CD4-positive, alpha-beta memory T cell (primary cell): Measurements from ENCODE around the gene SPSB1. TPM values are rescaled to one million over a fixed set of nuclear protein-coding genes. Genes with fewer than 3 reads are reported as not detected.

Experiments used
- CTCF ChIA-PET: fragments of 350-600 bp; sonication (Branson Sonifier 250); formaldehyde crosslinking; loops from one replicate; lab custom pipeline; 2021; ENCODE audit warnings: inconsistent platforms; ENCODE audit not compliant: partially characterized antibody; lab: Charles Lee
- POLR2A ChIA-PET: fragments of 350-600 bp; sonication (Branson Sonifier 250); formaldehyde crosslinking; loops from one replicate; lab custom pipeline; 2021; ENCODE audit not compliant: partially characterized antibody; lab: Charles Lee
- DNase-seq, 5 donors: peaks; one replicate each; pipeline versions ENCODE4 v3.0.0 to v3.0.0-alpha.2; 2020 to 2022; ENCODE audit warnings: mixed read lengths in 1 of 5
- H3K27ac ChIP-seq: one replicate; pipeline ENCODE4 v1.7.0; 2013; ENCODE audit warnings: low read depth, low read length
- H3K27me3 ChIP-seq: 2 replicates; pipeline ENCODE4 v1.7.0; 2013; ENCODE audit warnings: mild to moderate bottlenecking, low read length, moderate library complexity; ENCODE audit not compliant: insufficient read depth
- H3K36me3 ChIP-seq: 2 replicates; pipeline ENCODE4 v1.7.0; 2013; ENCODE audit warnings: mild to moderate bottlenecking, low read length, moderate library complexity; ENCODE audit not compliant: insufficient read depth
- H3K4me1 ChIP-seq: 2 replicates; pipeline ENCODE4 v1.7.0; 2013; ENCODE audit warnings: mild to moderate bottlenecking, low read length, moderate library complexity; ENCODE audit not compliant: insufficient read depth
- H3K4me3 ChIP-seq, 2 donors: one replicate each; pipeline ENCODE4 v1.7.0; 2013; ENCODE audit warnings: low read length in 2 of 2, mild to moderate bottlenecking in 1 of 2
- H3K9me3 ChIP-seq, 2 donors: one replicate each; pipeline ENCODE4 v1.7.0; 2013; ENCODE audit warnings: low read length in 2 of 2, control low read depth in 1 of 2; ENCODE audit not compliant: control insufficient read depth in 1 of 2
- H3K27ac Mint-ChIP-seq, 7 donors: one replicate each; pipeline ENCODE4 v1.8.0; 2020 to 2021; ENCODE audit warnings: mixed read lengths in 7 of 7, mild to moderate bottlenecking in 6 of 7, inconsistent platforms in 3 of 7, moderate library complexity in 3 of 7
- H3K27me3 Mint-ChIP-seq, 2 donors: one replicate each; pipeline ENCODE4 v1.8.0; 2020 to 2021; ENCODE audit warnings: mixed read lengths in 2 of 2
- H3K36me3 Mint-ChIP-seq, 2 donors: one replicate each; pipeline ENCODE4 v1.8.0; 2020 to 2021; ENCODE audit warnings: mixed read lengths in 2 of 2, inconsistent platforms in 1 of 2, mild to moderate bottlenecking in 1 of 2
- H3K4me1 Mint-ChIP-seq, 4 donors: one replicate each; pipeline ENCODE4 v1.8.0; 2020 to 2021; ENCODE audit warnings: mixed read lengths in 4 of 4, mild to moderate bottlenecking in 1 of 4
- H3K4me3 Mint-ChIP-seq, 8 donors: one replicate each; pipeline ENCODE4 v1.8.0; 2020 to 2021; ENCODE audit warnings: mixed read lengths in 8 of 8, mild to moderate bottlenecking in 7 of 8, moderate library complexity in 6 of 8, inconsistent platforms in 3 of 8
- H3K9me3 Mint-ChIP-seq, 8 donors: one replicate each; pipeline ENCODE4 v1.8.0; 2020 to 2021; ENCODE audit warnings: mixed read lengths in 8 of 8, mild to moderate bottlenecking in 5 of 8, inconsistent platforms in 3 of 8, moderate library complexity in 1 of 8
- intact Hi-C: fragments of 100-400 bp; cut with micrococcal nuclease; formaldehyde crosslinking; loops from one replicate; pipeline ENCODE4 v1.15.1; 2023
- polyA plus RNA-seq, 2 donors: library from polyadenylated mRNA; unstranded; fragments of 300-500 nt; fragmentation: Illumina TruSeq; gene quantifications; one replicate each; pipeline ENCODE4 v1.2.3, GENCODE V29; 2021
- total RNA-seq, 2 experiments: library from RNA; stranded (reverse); gene quantifications; one replicate each; pipeline ENCODE4 v1.2.3, GENCODE V29; 2021

SPSB1 gene
- total and polyA plus RNA-seq, 4 experiments from 2014 or later, result 2.8 to 4.5 (median 3.7) TPM

DNA sequence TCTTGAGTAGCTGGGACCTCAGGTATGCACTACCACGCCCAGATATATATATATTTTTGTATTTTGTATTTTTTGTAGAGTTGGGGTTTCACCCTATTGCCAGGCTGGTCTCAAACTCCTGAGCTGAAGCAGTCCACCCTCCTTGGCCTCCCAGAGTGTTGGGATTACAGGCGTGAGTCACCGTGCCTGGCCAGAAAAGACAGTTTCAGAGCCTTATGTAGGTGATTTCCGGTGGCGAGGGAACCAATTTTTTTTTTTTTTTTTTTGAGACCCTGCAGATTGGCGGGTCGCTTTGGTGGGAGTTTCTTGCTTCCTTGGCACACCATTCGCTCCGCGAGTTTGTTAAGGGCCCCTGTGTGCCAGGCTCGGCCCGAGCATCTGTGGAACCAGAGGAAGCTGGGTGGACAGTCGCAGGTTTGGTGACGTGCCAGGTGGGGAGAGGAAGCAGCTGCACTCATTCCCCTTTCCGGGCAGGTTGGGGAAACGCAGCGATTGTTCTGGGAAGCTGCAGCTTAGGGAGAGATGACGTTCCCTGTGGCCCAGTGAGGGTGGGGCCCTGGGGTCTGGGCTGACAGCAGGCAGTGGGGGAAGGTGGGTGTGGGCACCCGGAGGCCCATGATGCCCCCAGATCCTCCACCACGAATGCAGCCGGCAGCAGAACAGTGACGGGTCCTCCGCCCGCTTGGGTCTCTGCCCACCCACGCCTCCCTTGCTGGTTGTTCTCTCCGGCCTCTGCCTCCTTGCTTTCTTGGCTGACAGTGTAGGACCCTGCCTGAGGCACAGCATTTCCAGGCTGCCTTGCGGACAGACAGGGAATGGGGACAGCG, 25.1 kb downstream of the SPSB1 start:
- H3K36me3 ChIP-seq, result no peaks in the 10 kb centered on the region
- POLR2A ChIA-PET, result interaction anchor here (0.7 kb wide), 1 partner anchor 108 kb away, joined by 3 read pairs; no protein-coding TSS in a partner anchor
- Mint-ChIP-seq H3K4me3 (no peak overlapping the region), H3K36me3 (no peaks in the 10 kb centered on the region), H3K27ac (peak overlapping the region in 1 of 7 donors; percentile 21), H3K9me3 (no peaks in the 10 kb centered on the region), H3K27me3 (no peaks in the 10 kb centered on the region), H3K4me1 (peaks cover 15 to 28% (median 18%) of the 10 kb centered on the region in 4 donors)
- H3K27me3 ChIP-seq, result no peaks in the 10 kb centered on the region
- intact Hi-C loops, result no loop called here
- DNase-seq, result no peak
- H3K9me3 ChIP-seq, result no peaks in the 10 kb centered on the region
- no peak overlapping the region for H3K4me3 ChIP-seq
- peaks cover 11% of the 10 kb centered on the region for H3K4me1 ChIP-seq
- H3K27ac ChIP-seq, result no peak overlapping the region
- CTCF ChIA-PET, result no interaction called here

- no peak overlapping the region for H3K4me3 Mint-ChIP-seq
- H3K27me3 ChIP-seq, result no peaks in the 10 kb centered on the region
- no peaks in the 10 kb centered on the region for H3K27me3 Mint-ChIP-seq
- H3K4me1 Mint-ChIP-seq, result peaks cover 15 to 27% (median 18%) of the 10 kb centered on the region in 4 donors
- intact Hi-C loops, result no loop called here
- no peak overlapping the region for H3K4me3 ChIP-seq
- no peak overlapping the region for H3K27ac ChIP-seq
- ChIA-PET POLR2A (no interaction called here), CTCF (no interaction called here)
- peaks cover 11% of the 10 kb centered on the region for H3K4me1 ChIP-seq
- H3K36me3 Mint-ChIP-seq, result no peaks in the 10 kb centered on the region
- H3K27ac Mint-ChIP-seq, result no peak overlapping the region
- no peaks in the 10 kb centered on the region for H3K36me3 ChIP-seq
- H3K9me3 Mint-ChIP-seq, result no peaks in the 10 kb centered on the region
- no peaks in the 10 kb centered on the region for H3K9me3 ChIP-seq
- DNase-seq, result no peak
Observed at GRCh38 chr1:9319208-9319788, 26.6 kb downstream of the SPSB1 start.

- Mint-ChIP-seq H3K4me1 (peaks cover 9 to 21% (median 13%) of the 10 kb centered on the region in 4 donors), H3K4me3 (no peak overlapping the region), H3K27ac (peak overlapping the region in 1 of 7 donors; percentile 30), H3K27me3 (no peaks in the 10 kb centered on the region), H3K36me3 (no peaks in the 10 kb centered on the region), H3K9me3 (no peaks in the 10 kb centered on the region)
- no peak overlapping the region for H3K4me3 ChIP-seq
- H3K4me1 ChIP-seq, result peaks cover 10% of the 10 kb centered on the region
- no peaks in the 10 kb centered on the region for H3K36me3 ChIP-seq
- H3K9me3 ChIP-seq, result no peaks in the 10 kb centered on the region
- H3K27ac ChIP-seq, result no peak overlapping the region
- intact Hi-C loops, result no loop called here
- ChIA-PET CTCF (no interaction called here), POLR2A (no interaction called here)
- no peaks in the 10 kb centered on the region for H3K27me3 ChIP-seq
- no peak for DNase-seq
Observed at GRCh38 chr1:9319789-9320519, 27.3 kb downstream of the SPSB1 start.

GRCh38 chr1:9320520-9321479, 28.1 kb downstream of the SPSB1 start:
- H3K9me3 ChIP-seq, result no peaks in the 10 kb centered on the region
- no peak overlapping the region for H3K27ac ChIP-seq
- POLR2A ChIA-PET, result no interaction called here
- Mint-ChIP-seq H3K4me3 (no peak overlapping the region), H3K36me3 (no peaks in the 10 kb centered on the region), H3K4me1 (peaks cover under 1 to 12% (median 5%) of the 10 kb centered on the region in 4 donors), H3K9me3 (no peaks in the 10 kb centered on the region), H3K27ac (no peak overlapping the region), H3K27me3 (no peaks in the 10 kb centered on the region)
- H3K27me3 ChIP-seq, result no peaks in the 10 kb centered on the region
- no peaks in the 10 kb centered on the region for H3K36me3 ChIP-seq
- DNase-seq, result no peak
- H3K4me1 ChIP-seq, result peaks cover 1% of the 10 kb centered on the region
- CTCF ChIA-PET, result interaction anchor here (0.6 kb wide), 1 partner anchor 172 kb away, joined by 3 read pairs; no protein-coding TSS in a partner anchor
- H3K4me3 ChIP-seq, result no peak overlapping the region
- intact Hi-C loops, result no loop called here

DNA sequence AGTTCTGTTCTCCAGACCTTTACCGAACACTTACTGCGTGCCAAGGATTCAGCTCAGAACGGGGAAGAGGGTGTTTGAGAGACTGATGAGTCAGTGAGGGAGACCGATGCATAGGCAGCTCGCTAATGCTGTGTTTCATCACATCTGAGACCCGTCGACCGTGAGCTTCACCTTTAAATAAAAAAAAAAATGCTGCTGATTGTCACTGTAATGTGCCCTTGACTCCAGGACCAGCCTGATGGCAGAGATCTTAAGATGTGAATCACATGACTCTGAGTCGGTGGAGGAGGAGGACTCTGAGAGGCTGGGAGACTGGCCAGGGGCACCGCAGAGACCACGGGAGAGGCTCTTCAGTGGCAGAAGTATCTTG, 28.8 kb downstream of the SPSB1 start:
- DNase-seq, result no peak
- H3K4me3 ChIP-seq, result no peak overlapping the region
- H3K4me1 ChIP-seq, result no peaks in the 10 kb centered on the region
- Mint-ChIP-seq H3K27ac (peak overlapping the region in 1 of 7 donors; percentile 14), H3K27me3 (no peaks in the 10 kb centered on the region), H3K9me3 (no peaks in the 10 kb centered on the region), H3K4me3 (no peak overlapping the region), H3K4me1 (peaks cover 0 to 11% (median 4%) of the 10 kb centered on the region in 4 donors), H3K36me3 (no peaks in the 10 kb centered on the region)
- H3K27me3 ChIP-seq, result no peaks in the 10 kb centered on the region
- H3K36me3 ChIP-seq, result no peaks in the 10 kb centered on the region
- intact Hi-C loops, result no loop called here
- no peak overlapping the region for H3K27ac ChIP-seq
- CTCF ChIA-PET, result interaction anchor here (0.6 kb wide), 1 partner anchor 172 kb away, joined by 3 read pairs; no protein-coding TSS in a partner anchor
- no peaks in the 10 kb centered on the region for H3K9me3 ChIP-seq
- POLR2A ChIA-PET, result no interaction called here

DNA sequence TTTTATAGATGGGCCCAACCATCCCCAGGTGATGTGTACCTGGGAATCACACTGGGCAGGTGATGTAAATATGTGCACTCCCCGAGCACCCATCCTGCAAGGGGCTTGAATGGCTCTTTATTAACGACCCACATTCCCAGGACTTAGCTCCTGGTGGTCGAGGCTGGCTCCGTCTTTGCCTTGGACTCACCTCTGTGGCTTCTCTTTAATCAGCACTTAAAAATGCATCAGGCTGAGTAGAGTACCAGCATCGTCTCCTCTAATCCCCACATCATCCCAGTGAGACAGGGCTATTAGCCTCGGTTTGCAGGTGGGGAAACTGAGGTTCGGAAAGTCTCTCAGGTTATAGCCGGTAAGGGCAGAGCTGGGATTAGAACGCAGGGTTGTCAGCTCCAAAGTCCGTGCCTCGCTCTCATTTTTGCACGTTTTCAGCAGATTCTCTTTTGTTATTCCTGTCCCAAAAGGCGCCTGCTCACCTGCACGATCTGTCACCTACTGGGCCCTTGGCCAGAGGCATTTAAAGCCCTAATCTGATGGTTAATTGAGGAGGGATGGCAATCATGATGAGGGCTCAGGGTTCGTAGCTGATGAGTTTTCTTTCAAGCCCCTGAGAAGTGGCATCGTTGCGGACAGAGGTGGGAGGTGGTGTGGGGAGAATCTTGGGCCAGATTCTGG, 29.4 kb downstream of the SPSB1 start:
- no peak for DNase-seq
- no peaks in the 10 kb centered on the region for H3K4me1 ChIP-seq
- H3K9me3 Mint-ChIP-seq, result no peaks in the 10 kb centered on the region
- H3K36me3 Mint-ChIP-seq, result no peaks in the 10 kb centered on the region
- H3K4me3 Mint-ChIP-seq, result no peak overlapping the region
- ChIA-PET POLR2A (no interaction called here), CTCF (no interaction called here)
- H3K9me3 ChIP-seq, result no peaks in the 10 kb centered on the region
- no peak overlapping the region for H3K27ac Mint-ChIP-seq
- no peak overlapping the region for H3K27ac ChIP-seq
- peaks cover 0 to 7% (median 4%) of the 10 kb centered on the region in 4 donors for H3K4me1 Mint-ChIP-seq
- no peaks in the 10 kb centered on the region for H3K27me3 Mint-ChIP-seq
- no peaks in the 10 kb centered on the region for H3K27me3 ChIP-seq
- intact Hi-C loops, result no loop called here
- H3K4me3 ChIP-seq, result no peak overlapping the region
- no peaks in the 10 kb centered on the region for H3K36me3 ChIP-seq
